Measurements from ENCODE around the gene BET1L.

Gene BET1L

DNA sequence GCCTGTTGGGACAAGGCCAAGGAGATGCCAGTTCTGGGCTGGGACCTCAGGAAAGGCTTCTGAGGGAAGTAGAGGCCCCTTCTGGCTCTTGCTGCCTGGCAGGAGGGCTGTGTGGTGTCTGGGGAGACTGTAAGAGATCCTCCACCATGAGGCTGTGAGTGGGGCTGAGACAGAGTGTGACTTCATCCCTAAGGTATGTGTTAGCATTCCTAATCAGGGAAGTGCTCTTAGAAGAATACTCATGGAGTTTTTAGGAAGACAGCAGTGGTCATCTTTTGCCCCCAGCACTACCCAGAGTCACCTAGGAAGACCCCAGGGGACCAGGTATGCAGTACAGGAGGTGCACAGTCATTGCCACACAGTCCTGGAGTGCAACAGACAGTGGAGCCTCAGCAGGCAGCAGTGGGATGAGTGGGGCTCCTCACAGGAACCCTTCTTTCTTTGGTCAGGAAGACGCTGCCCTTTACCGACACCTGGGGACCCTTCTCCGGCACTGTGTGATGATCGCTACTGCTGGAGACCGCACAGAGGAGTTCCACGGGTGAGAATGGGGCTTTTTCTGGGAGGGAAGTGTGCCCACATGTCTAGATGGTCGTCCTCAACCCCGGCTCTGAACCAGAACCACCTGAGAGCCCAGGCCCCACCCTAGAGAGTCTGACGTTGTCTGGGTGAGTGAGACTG lies 3.1 kb upstream of the BET1L start:
- DNase-seq (ENCODE audit: low spot score), result no peak

GRCh38 chr11:209275-210121 lies 2.3 kb upstream of the BET1L start:
- DNase-seq (ENCODE audit: low spot score), result no peak

GRCh38 chr11:208917-209260 lies 1.7 kb upstream of the BET1L start:
- no peak for DNase-seq (ENCODE audit: low spot score)

DNA sequence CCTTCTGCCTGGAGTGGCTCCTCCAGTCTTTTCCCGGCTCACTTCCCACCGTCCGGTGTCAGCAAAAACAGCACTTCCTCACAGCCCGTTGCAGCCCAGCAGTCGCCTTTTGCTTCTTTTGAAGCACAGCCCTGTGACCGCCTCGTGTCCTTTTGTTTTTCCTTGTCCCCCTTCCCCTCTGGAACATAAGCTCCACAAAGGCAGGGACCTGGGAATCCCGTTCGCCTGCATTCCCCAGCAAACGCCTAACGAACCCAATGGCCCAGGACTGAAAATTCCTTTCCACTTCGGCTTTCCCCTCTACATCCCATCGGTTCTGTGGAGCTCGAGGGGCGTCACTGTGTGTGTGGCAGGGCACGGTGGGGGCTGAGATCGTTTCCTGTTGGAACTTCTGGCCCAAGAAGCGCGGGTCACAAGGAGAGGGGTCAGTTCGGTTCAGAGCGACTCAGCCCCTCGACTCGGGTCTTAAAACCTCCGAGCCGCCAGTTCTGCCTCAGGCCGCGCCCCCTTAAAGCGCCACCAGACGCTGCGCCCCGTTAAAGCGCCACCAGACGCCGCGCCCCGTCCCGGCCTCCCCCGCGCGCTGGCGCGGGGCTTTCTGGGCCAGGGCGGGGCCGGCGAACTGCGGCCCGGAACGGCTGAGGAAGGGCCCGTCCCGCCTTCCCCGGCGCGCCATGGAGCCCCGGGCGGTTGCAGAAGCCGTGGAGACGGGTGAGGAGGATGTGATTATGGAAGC lies 1.1 kb upstream of the BET1L start:
- peak; percentile 81 for DNase-seq (ENCODE audit: low spot score)

GRCh38 chr11:207863-208180 lies 623 bp upstream of the BET1L start:
- DNase-seq (ENCODE audit: low spot score), result no peak

DNA sequence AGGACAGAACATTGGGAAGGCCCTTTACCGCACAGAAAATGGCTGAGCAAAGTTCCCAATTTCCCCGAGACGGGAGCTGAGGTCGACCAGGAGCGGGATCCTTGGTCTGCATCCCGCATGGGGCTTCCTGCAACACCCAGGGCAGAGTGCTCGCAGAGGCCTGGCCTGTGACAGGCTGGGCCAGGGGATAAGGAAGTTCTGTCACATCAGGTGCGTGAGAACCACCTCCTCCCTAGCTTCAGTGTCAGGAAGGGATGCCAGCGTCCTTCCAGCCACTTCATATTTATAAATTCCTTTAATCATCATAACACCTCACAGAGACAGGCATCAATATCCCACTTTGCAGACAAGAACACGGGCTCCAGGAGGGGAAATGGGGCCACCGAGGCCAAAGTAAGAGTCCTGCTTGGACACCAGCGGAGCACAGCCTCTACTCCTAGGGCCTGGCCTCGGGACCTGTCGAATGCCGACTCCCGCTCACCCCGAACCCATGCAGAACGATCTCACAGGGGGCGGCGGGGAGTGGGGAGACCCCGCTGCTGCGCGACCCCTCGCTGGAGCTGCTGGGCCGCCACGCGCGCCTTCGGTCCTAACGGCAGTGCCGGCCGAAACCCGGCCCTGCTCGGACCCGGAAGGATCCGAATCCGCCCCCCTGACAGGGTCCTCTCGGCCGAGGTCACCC lies 532 bp downstream of the BET1L start:
- no peak for DNase-seq (ENCODE audit: low spot score)

- DNase-seq (ENCODE audit: low spot score), result no peak
Observed at GRCh38 chr11:206002-206384, 1.2 kb downstream of the BET1L start.

GRCh38 chr11:205221-206001 lies 1.8 kb downstream of the BET1L start:
- DNase-seq (ENCODE audit: low spot score), result no peak

DNA sequence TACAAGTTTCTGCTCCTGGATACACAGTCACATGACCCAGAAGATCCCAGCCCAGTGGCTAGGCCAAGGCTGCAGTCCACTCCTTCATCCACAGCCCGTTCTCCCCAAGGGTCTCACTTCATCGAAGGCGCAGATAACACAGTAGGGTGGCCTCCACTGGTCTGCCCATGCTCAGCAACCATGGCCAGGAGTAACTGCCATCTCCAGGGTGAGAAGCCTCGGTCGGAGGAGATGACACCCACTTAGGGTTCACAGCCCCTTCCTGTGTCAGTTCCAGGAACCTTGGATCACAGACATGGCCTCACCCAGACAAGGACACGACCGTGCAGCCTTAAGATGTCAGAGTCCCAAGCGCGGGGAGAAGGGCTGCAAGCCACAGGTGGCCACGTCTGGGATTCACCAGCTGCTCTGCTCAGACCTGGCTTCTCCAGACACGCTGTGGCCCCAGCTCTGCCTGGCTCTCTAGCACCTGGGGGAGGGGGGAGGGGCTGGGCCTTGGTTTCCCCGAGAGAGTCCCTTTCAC lies 2.6 kb downstream of the BET1L start:
- DNase-seq (ENCODE audit: low spot score), result no peak

- no peak for DNase-seq (ENCODE audit: low spot score)
Observed at GRCh38 chr11:203945-204586, 3.1 kb downstream of the BET1L start.

DNA sequence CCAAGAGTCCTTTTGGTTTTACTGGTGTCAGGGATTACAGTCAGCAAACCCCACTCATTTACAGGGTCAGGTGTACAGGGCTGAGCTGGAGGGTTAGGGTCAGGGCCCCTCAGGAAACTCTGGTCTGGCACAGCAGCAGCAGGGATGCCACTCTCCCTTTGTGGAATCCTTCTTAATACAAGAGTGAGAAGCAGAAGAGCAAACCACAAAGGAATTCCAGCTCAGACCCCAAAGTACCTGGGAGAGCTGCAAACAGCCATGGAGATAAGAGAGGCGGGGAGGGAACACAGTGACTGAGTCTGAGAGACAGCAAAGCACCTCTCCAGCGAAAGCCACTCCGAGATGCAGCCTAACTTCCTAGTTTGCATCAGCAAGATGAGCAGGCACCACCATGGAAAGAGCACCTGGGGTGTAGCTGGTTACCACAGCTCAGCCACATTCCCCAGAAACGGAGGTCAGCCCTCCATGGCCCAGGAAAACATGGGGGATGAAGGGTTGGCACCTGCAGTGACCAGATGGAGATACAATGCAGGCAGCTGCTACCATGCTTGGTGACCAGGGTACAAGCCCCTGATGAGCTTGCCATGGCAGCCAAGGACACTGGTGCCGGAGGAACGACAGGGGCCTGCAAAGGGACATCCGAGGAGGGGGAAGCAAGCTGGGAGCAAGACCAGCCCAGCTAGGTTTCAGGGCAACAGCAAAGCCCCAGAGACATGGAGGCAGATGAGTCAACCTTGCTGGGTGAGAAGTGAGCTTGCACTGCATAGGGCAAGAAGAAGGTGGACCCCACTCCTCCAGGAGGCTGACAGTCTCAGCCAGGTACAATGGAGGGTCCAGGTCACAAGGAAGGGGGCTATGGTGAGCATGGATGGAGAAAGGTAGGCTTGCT lies 3.9 kb downstream of the BET1L start:
- DNase-seq (ENCODE audit: low spot score), result no peak

- DNase-seq (ENCODE audit: low spot score), result no peak
Observed at GRCh38 chr11:202490-202889, 4.7 kb downstream of the BET1L start.

DNA sequence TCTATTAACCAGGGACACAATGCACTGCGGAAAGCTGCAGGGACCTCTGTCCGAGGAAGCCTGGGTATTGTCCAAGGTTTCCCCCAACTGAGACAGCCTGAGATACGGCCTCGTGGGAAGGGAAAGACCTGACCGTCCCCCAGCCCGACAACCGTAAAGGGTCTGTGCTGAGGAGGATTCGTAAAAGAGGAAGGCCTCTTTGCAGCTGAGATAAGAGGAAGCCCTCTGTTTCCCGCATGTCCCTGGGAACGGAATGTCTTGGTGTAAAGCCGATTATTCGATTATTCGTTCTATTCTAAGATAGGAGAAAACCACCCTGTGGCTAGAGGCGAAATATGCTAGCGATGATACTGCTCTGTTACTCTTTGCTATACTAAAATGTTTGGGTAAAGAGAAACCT lies 5.2 kb downstream of the BET1L start:
- DNase-seq (ENCODE audit: low spot score), result no peak

DNA sequence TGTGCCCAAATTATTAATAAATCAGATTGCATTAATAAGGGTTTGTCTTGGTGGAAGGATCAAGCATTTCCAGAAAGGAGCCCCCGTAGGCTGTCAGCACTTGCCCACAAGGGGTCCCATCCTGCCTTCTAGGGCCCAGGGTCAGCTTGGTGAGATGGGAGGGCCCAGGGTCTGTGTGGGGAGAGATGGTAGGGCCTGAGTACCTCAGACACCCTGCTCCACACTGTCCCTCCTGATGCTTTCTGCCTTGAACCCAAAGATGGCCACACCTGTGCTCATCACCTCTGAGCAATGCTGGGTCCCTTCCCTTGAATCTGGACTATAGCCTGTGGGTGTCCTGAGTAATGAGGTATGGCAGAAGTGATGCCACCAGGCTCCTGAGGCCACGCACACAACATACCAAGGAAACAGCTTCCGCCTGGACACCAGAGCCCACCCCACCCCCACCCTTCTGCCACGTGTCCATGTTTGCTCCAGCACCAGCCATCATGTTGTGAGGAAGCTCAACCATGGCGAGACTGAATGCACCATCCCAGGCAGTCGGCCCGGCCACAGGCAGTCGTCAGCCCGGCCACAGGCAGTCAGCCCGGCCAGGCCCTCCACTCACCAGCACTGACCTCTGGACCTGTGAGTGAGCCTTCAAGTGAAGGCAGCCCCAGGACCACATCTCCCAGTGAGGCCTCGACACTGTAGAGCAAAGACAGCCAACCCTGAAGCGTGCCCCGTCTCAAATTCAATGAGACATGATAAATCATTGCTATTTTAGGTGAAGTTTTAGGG lies 6.8 kb downstream of the BET1L start:
- DNase-seq (ENCODE audit: low spot score), result no peak

- DNase-seq (ENCODE audit: low spot score), result no peak
Observed at GRCh38 chr11:199782-200181, 7.4 kb downstream of the BET1L start.

DNA sequence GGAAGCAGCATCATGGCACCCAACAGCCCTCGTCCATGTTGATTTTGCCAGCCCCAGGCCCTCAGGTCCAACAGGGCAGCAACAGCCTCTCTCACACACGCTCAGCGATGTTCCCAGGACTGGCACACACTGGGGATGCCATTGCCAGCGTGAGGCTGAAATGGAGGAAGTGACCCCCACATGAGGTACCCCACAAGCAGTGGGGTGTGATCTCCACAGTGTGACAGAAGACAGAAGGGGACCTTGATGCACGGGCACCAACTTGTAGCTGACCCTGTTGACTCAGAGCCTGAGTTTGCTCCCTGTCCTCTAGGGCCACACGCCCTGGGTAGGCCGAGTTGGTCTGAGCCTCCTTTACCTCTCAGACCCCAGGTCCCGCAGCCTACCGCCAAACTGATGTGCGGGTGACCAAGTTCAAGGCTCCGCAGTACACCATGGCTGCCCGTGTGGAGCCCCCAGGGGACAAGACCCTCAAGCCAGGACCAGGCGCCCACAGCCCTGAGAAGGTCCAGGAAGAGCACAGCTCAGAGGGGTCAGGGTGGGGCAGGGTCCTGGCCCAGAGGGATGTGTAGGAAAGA lies 8.1 kb downstream of the BET1L start:
- no peak for DNase-seq (ENCODE audit: low spot score)

DNA sequence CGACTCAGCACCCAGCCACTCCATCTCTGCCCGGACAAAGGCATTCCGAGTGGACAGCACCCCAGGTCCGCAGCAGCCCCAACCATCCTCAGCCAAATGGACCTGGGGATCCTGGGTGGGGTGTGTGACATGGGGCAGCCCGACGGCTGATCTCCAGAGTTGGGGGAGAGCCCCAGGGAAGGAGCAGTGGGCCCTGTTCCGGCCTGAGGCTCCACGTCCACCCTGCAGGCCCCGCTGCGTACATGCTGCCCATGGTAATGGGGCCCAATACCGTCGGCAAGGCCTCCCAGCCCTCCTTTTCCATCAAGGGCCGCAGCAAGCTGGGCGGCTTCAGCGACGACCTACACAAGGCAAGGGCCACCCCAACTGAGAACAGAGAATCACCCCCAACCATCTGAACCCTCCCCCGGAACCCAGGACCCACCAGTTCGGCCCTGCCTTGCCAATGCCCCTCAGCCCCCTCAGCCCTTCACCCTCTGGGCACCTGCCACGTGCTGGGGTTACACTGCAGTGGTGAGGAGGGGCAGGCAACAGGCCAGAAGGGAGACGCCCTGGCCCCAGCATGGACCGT lies 8.9 kb downstream of the BET1L start:
- DNase-seq (ENCODE audit: low spot score), result no peak

DNA sequence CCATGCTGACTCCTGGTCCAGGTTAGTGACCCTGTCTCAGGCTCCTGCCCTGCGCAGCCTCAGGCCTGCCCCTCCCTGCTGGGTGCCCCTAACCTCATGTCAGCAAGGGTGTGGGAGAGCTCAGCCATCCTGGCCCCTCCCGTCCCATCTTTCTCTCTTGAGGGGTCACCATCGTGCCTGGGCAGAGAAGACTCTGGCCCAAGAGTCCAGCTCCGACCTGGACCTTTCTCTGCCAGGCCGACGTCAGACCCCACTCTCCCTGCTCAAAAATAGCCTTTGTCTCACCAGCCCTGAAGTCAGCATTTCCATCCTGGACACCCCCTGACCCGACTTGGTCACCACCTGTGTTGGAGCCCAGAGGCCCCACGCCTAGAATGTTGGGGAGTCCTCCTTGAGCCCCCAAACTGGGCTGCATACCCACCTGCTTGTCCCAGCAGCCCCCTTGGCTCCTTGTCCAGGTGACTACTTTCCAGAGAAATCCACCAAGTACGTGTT lies 9.4 kb downstream of the BET1L start:
- DNase-seq (ENCODE audit: low spot score), result no peak
